Esophagus squamous epithelium (tissue), 4 donors: ENCODE results near the gene KCNQ1.

Experiments used
- CTCF ChIP-seq, 6 experiments: fragments of 450-650 bp in 4 of 6; fragments of 200-600 bp in 2 of 6; sonication (generic) in 2 of 6; IDR thresholded peaks; one replicate each; pipeline ENCODE4 v1.5.1; 2016 to 2019; ENCODE audit warnings: antibody characterized with exemption in 6 of 6, mild to moderate bottlenecking in 4 of 6, moderate library complexity in 4 of 6
- POLR2A ChIP-seq, 4 donors: fragments of 450-650 bp; IDR thresholded peaks; one replicate each; pipeline ENCODE4 v1.6.1; 2017; ENCODE audit warnings: antibody characterized with exemption in 4 of 4, mild to moderate bottlenecking in 4 of 4, moderate library complexity in 3 of 4

GRCh38 chr11:2767801-2768200 is 323.0 kb downstream of the KCNQ1 start:
- TF ChIP-seq CTCF (IDR thresholded peaks at IDR 0.05) (no peak), POLR2A (IDR thresholded peaks at IDR 0.05) (no peak)
